Measurements from ENCODE around the gene ZFHX3. TPM values are rescaled to one million over a fixed set of nuclear protein-coding genes. Genes with fewer than 3 reads are reported as not detected.

ZFHX3 gene
- total RNA-seq, 2 donors from 2014 or later = 0.79 to 2.2 TPM

DNA sequence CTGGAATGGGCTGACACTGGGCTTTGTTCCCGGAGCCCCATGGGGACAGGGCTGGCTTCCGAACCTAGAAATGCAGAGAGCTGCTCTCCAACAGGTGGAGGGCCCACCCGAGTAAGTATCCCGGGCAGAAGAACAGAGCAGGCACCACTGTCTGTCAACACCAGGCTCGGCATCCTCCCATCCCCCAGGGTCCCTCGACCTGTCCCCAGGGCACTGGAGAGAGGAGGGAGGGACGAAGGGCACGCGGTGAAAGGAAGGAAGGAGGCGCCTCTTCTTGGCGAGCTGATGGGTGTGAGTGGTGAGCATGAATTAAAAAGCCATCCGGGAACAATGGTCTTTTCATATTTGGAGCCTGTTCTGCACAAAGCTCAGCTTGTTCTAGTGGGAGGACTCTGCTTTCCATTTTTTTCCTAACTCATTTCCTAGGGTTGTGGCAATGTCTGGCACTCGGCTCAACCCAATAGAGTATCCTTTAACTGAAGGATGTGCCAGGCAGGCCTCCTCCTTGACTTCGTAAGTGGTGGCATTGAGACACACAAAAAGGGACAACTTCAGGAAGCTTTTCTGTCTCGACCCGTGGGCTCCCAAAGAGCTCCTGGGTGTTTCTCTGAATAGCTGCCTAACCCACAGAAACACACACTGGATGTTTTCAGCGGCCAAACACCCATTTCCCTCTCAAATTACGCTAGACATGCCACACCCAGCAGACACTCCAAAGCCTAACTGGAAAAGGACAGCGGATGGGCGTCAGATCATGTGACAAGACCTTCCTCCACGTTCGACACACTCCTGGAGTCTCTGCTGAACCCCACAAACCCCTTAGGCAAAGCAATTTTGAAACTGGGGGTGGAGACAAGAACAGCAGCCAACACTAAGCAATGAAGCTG lies 47.7 kb downstream of the ZFHX3 start:
- Mint-ChIP-seq H3K9me3 (peaks cover 16% of the 10 kb centered on the region), H3K4me3 (no peak overlapping the region), H3K27me3 (ENCODE audit: insufficient read depth) (peaks cover 18% of the 10 kb centered on the region), H3K4me1 (peaks cover 3% of the 10 kb centered on the region), H3K36me3 (ENCODE audit: low read depth) (no peaks in the 10 kb centered on the region), H3K27ac (no peak overlapping the region)
- no peaks in the 10 kb centered on the region for H3K4me1 ChIP-seq (ENCODE audit: control insufficient read depth, insufficient read depth, low read length)
- TF ChIP-seq, protein P1, sequence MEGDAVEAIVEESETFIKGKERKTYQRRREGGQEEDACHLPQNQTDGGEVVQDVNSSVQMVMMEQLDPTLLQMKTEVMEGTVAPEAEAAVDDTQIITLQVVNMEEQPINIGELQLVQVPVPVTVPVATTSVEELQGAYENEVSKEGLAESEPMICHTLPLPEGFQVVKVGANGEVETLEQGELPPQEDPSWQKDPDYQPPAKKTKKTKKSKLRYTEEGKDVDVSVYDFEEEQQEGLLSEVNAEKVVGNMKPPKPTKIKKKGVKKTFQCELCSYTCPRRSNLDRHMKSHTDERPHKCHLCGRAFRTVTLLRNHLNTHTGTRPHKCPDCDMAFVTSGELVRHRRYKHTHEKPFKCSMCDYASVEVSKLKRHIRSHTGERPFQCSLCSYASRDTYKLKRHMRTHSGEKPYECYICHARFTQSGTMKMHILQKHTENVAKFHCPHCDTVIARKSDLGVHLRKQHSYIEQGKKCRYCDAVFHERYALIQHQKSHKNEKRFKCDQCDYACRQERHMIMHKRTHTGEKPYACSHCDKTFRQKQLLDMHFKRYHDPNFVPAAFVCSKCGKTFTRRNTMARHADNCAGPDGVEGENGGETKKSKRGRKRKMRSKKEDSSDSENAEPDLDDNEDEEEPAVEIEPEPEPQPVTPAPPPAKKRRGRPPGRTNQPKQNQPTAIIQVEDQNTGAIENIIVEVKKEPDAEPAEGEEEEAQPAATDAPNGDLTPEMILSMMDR (conservative IDR thresholded peaks at IDR 0.05) = no peak
- 82 to 87% methylated on average over 18 to 22 of the region's 22 CpGs for WGBS, 2 experiments (ENCODE audit: insufficient coverage in 1 of 2, insufficient read length in 1 of 2)
- H3K9me3 ChIP-seq (ENCODE audit: control insufficient read depth, low read length) = peaks cover 11% of the 10 kb centered on the region
- no peaks in the 10 kb centered on the region for H3K27me3 ChIP-seq (ENCODE audit: control insufficient read depth, insufficient read depth, low read length, poor library complexity, severe bottlenecking)
- H3K27ac ChIP-seq (ENCODE audit: low read depth, low read length) = peak overlapping the region; percentile 78
- no peak overlapping the region for H3K4me3 ChIP-seq (ENCODE audit: low read length)
- no peak overlapping the region for H3K9ac ChIP-seq (ENCODE audit: extremely low read depth, low read length, poor library complexity, severe bottlenecking)
- H3K36me3 ChIP-seq (ENCODE audit: control insufficient read depth, insufficient read depth, low read length) = no peaks in the 10 kb centered on the region
- DNase-seq = no peak

GRCh38 chr16:72999541-73000019 lies 48.3 kb downstream of the ZFHX3 start:
- Mint-ChIP-seq H3K36me3 (ENCODE audit: low read depth) (no peaks in the 10 kb centered on the region), H3K4me1 (peaks cover 9% of the 10 kb centered on the region), H3K9me3 (peaks cover 16% of the 10 kb centered on the region), H3K27me3 (ENCODE audit: insufficient read depth) (peaks cover 18% of the 10 kb centered on the region), H3K4me3 (no peak overlapping the region), H3K27ac (no peak overlapping the region)
- H3K4me1 ChIP-seq (ENCODE audit: control insufficient read depth, insufficient read depth, low read length) = peaks cover 3% of the 10 kb centered on the region
- DNase-seq = no peak
- H3K27me3 ChIP-seq (ENCODE audit: control insufficient read depth, insufficient read depth, low read length, poor library complexity, severe bottlenecking) = no peaks in the 10 kb centered on the region
- TF ChIP-seq, protein P1 (conservative IDR thresholded peaks at IDR 0.05) = no peak
- H3K9me3 ChIP-seq (ENCODE audit: control insufficient read depth, low read length) = peaks cover 11% of the 10 kb centered on the region
- no peak overlapping the region for H3K4me3 ChIP-seq (ENCODE audit: low read length)
- no peak overlapping the region for H3K9ac ChIP-seq (ENCODE audit: extremely low read depth, low read length, poor library complexity, severe bottlenecking)
- no peaks in the 10 kb centered on the region for H3K36me3 ChIP-seq (ENCODE audit: control insufficient read depth, insufficient read depth, low read length)
- 83 to 93% methylated on average over 5 to 9 of the region's 9 CpGs for WGBS, 2 experiments (ENCODE audit: insufficient coverage in 1 of 2, insufficient read length in 1 of 2)
- peak overlapping the region; percentile 78 for H3K27ac ChIP-seq (ENCODE audit: low read depth, low read length)

- Histone ChIP-seq H3K4me3 (ENCODE audit: low read length) (no peak overlapping the region), H3K4me1 (ENCODE audit: control insufficient read depth, insufficient read depth, low read length) (peaks cover 3% of the 10 kb centered on the region), H3K36me3 (ENCODE audit: control insufficient read depth, insufficient read depth, low read length) (no peaks in the 10 kb centered on the region), H3K27me3 (ENCODE audit: control insufficient read depth, insufficient read depth, low read length, poor library complexity, severe bottlenecking) (no peaks in the 10 kb centered on the region), H3K9me3 (ENCODE audit: control insufficient read depth, low read length) (peaks cover 11% of the 10 kb centered on the region), H3K27ac (ENCODE audit: low read depth, low read length) (no peak overlapping the region), H3K9ac (ENCODE audit: extremely low read depth, low read length, poor library complexity, severe bottlenecking) (no peak overlapping the region)
- H3K27ac Mint-ChIP-seq = no peak overlapping the region
- TF ChIP-seq, protein P1 (conservative IDR thresholded peaks at IDR 0.05) = no peak
- H3K9me3 Mint-ChIP-seq = peaks cover 16% of the 10 kb centered on the region
- H3K36me3 Mint-ChIP-seq (ENCODE audit: low read depth) = no peaks in the 10 kb centered on the region
- no peak overlapping the region for H3K4me3 Mint-ChIP-seq
- DNase-seq = no peak
- peaks cover 29% of the 10 kb centered on the region for H3K4me1 Mint-ChIP-seq
- H3K27me3 Mint-ChIP-seq (ENCODE audit: insufficient read depth) = peaks cover 18% of the 10 kb centered on the region
- 96% methylated on average over 5 to 7 of the region's 7 CpGs for WGBS, 2 experiments (ENCODE audit: insufficient coverage in 1 of 2, insufficient read length in 1 of 2)
Measured at GRCh38 chr16:72997141-72997542, 50.8 kb downstream of the ZFHX3 start.
